Bladder microvascular endothelial cell (primary cell): ENCODE results near the gene SNRNP200. TPM values are rescaled to one million over a fixed set of nuclear protein-coding genes. Genes with fewer than 3 reads are reported as not detected.

ENCODE experiments used
- total RNA-seq: library from RNA; depleted of rRNA; stranded (reverse); fragments of >200 nt; gene quantifications from 2 replicates; pipeline ENCODE4 v1.2.3, GENCODE V29; 2014

Gene SNRNP200
- total RNA-seq, result 49.4 and 106 TPM in 2 replicates

GRCh38 chr2:96305091-96305978 is at the start of gene SNRNP200:
Gene SNRNP200 (minus strand): TSS chr2:96305546. CDS start chr2:96305437, 109 bp downstream.

DNA sequence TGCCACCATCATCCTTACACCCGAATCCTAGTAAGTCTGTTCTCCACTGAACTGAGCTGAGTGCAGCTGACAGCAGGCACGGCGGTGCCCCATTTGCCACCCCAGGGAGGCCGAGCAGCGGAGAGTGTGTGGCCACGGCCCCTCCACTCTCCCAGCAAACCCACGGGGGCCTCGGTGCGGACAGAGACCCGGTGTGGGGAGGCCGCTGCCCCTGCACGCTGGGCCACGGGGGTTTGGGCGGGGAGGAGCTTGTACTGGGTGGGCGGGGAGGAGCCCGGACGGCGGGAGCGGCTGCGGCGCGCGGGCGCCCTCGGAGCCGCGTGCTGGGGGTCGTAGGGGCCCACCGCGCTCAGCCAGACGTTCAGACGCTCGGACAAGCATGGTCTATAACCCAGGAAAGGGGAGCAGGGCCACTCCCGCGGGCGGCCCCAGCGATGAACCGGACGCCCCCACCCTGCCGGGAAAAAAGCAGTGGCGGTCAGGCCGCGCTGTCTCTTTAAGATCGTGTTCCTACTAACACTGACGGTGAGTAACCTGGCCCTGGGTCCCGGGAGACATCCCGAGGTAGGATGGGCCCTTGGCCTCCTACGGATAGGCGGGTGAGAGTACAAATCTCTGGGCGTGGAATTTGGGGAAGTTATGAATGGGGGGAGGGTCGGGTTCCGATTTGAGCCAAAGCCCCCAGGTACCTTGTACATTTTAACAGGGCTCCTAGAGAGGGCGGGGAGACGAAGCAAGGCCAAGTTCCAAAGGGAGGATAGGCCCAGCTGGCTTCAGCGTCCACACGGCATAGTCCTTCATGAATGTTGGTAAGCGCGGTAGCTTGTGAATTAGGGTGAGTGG is 19.9 kb upstream of the SNRNP200 start, which contains the start of gene ITPRIPL1:
TSS of gene ITPRIPL1 (plus strand) at position 277 of the 843 bp plus-strand sequence. CDS start at position 800, 523 bp downstream.

GRCh38 chr2:96265840-96266679 is 39.3 kb downstream of the SNRNP200 start, which contains the start of the genes CIAO1 and TMEM127:
Gene CIAO1 (plus strand): TSS chr2:96266225. CDS start chr2:96266351, 126 bp downstream.
Gene TMEM127 (minus strand): TSS chr2:96265997. CDS start chr2:96265381, 616 bp downstream.

Other genes with a start within 250 kb of the SNRNP200 start
- 0.06 TPM in 1 of 2 replicates, not detected in the other for gene ADRA2B, start 189.0 kb downstream of the SNRNP200 start, total RNA-seq
- not detected in 2 replicates for gene ASTL, start 167.0 kb downstream of the SNRNP200 start, total RNA-seq
- 0.49 and 0.63 TPM in 2 replicates for gene DUSP2, start 160.1 kb downstream of the SNRNP200 start, total RNA-seq
- gene STARD7, start 96.7 kb downstream of the SNRNP200 start, total RNA-seq, result 122 and 254 TPM in 2 replicates
- gene TMEM127, start 39.5 kb downstream of the SNRNP200 start, total RNA-seq, result 13.0 and 24.8 TPM in 2 replicates
- gene CIAO1, start 39.3 kb downstream of the SNRNP200 start, total RNA-seq, result 54.2 and 92.6 TPM in 2 replicates
- gene ITPRIPL1, start 19.8 kb upstream of the SNRNP200 start, total RNA-seq, result 4.7 and 11.0 TPM in 2 replicates
- gene NCAPH, start 30.2 kb upstream of the SNRNP200 start, total RNA-seq, result 13.3 and 23.6 TPM in 2 replicates
- gene NEURL3, start 199.8 kb upstream of the SNRNP200 start, total RNA-seq, result 0.32 and 2.0 TPM in 2 replicates
- gene ARID5A, start 231.2 kb upstream of the SNRNP200 start, total RNA-seq, result 7.1 and 9.8 TPM in 2 replicates